Cerebellar nuclear complex (tissue), 1 donor: ENCODE measurements around the gene NEURL1B.
A peak's percentile ranks its signal among the peaks of the same experiment; 100 is the strongest.

Experiments
- DNase-seq, 2 experiments: peaks; one replicate each; lab custom pipeline; 2025; lab: John Stamatoyannopoulos, UW

The NEURL1B gene

GRCh38 chr5:172715931-172716682, 75.0 kb downstream of the NEURL1B start:
- DNase-seq = no peak

GRCh38 chr5:172716796-172717313, 75.8 kb downstream of the NEURL1B start:
- DNase-seq = peak in 1 of 2 experiments; percentile 39

- no peak for DNase-seq
These were observed 76.6 kb downstream of the NEURL1B start for GRCh38 chr5:172717481-172718195.

- DNase-seq = no peak
These were observed 77.6 kb downstream of the NEURL1B start for GRCh38 chr5:172718527-172719114.

- no peak for DNase-seq
These were observed 78.1 kb downstream of the NEURL1B start for GRCh38 chr5:172719211-172719610.

- no peak for DNase-seq
These were observed 79.6 kb downstream of the NEURL1B start for GRCh38 chr5:172720655-172721054.

GRCh38 chr5:172721455-172722326, 80.6 kb downstream of the NEURL1B start:
- DNase-seq = no peak

- DNase-seq = no peak
These were observed 81.3 kb downstream of the NEURL1B start for GRCh38 chr5:172722327-172722815.

GRCh38 chr5:172723508-172723907, 82.4 kb downstream of the NEURL1B start:
- DNase-seq = no peak

- no peak for DNase-seq
These were observed 83.5 kb downstream of the NEURL1B start for GRCh38 chr5:172724242-172725183.

- DNase-seq = no peak
These were observed 84.2 kb downstream of the NEURL1B start for GRCh38 chr5:172725273-172725672.

- DNase-seq = no peak
These were observed 84.7 kb downstream of the NEURL1B start for GRCh38 chr5:172725785-172726184.

GRCh38 chr5:172726966-172727365, 85.9 kb downstream of the NEURL1B start:
- no peak for DNase-seq

GRCh38 chr5:172727551-172727950, 86.5 kb downstream of the NEURL1B start:
- no peak for DNase-seq

- no peak for DNase-seq
These were observed 87.6 kb downstream of the NEURL1B start for GRCh38 chr5:172728481-172729241.

- DNase-seq = no peak
These were observed 88.5 kb downstream of the NEURL1B start for GRCh38 chr5:172729588-172729987.

GRCh38 chr5:172730222-172730621, 89.2 kb downstream of the NEURL1B start:
- no peak for DNase-seq

GRCh38 chr5:172730981-172731679, 90.1 kb downstream of the NEURL1B start:
- no peak for DNase-seq

GRCh38 chr5:172731680-172732074, 90.6 kb downstream of the NEURL1B start:
- DNase-seq = no peak
